ENCODE data around the gene NRF1. TPM values are rescaled to one million over a fixed set of nuclear protein-coding genes. Genes with fewer than 3 reads are reported as not detected.
"Not testable (repeated sequence)": the region's sequence is repeated elsewhere in the genome, so short reads cannot be mapped to it uniquely, and the experiment has no call there.

The NRF1 gene
- total RNA-seq, 1 donor from 2014 or later = 25.6 TPM

DNA sequence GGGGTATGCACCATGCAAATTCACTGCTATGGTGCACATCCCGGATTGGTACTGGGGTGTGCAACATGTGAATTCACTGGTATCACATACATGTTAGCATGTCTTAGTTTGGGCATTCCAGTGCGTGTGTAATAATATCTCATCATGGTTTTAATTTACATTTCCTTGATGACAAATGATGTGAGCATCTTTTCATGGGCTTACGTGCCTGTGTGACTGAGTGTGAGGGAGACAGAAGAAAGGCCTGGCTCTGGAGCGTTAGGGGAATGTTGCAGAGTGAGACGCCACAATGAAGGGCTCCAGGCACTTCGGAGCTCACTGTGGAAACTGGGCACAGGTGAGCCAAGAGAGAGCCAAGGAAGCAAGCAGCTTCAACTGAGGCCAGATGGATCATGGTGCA is 178.6 kb downstream of the NRF1 start:
- no peak overlapping the region for H3K27ac Mint-ChIP-seq
- H3K4me1 Mint-ChIP-seq (ENCODE audit: unreplicated experiment) = peaks cover 8% of the 10 kb centered on the region
- peaks cover 43% of the 10 kb centered on the region for H3K27me3 Mint-ChIP-seq
- no peaks in the 10 kb centered on the region for H3K36me3 Mint-ChIP-seq
- TF ChIP-seq, protein P1, sequence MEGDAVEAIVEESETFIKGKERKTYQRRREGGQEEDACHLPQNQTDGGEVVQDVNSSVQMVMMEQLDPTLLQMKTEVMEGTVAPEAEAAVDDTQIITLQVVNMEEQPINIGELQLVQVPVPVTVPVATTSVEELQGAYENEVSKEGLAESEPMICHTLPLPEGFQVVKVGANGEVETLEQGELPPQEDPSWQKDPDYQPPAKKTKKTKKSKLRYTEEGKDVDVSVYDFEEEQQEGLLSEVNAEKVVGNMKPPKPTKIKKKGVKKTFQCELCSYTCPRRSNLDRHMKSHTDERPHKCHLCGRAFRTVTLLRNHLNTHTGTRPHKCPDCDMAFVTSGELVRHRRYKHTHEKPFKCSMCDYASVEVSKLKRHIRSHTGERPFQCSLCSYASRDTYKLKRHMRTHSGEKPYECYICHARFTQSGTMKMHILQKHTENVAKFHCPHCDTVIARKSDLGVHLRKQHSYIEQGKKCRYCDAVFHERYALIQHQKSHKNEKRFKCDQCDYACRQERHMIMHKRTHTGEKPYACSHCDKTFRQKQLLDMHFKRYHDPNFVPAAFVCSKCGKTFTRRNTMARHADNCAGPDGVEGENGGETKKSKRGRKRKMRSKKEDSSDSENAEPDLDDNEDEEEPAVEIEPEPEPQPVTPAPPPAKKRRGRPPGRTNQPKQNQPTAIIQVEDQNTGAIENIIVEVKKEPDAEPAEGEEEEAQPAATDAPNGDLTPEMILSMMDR (conservative IDR thresholded peaks at IDR 0.05) = no peak
- H3K9me3 Mint-ChIP-seq = no peaks in the 10 kb centered on the region
- DNase-seq (ENCODE audit: extremely low spot score, unreplicated experiment) = no peak
- no peak overlapping the region for H3K4me3 Mint-ChIP-seq

DNA sequence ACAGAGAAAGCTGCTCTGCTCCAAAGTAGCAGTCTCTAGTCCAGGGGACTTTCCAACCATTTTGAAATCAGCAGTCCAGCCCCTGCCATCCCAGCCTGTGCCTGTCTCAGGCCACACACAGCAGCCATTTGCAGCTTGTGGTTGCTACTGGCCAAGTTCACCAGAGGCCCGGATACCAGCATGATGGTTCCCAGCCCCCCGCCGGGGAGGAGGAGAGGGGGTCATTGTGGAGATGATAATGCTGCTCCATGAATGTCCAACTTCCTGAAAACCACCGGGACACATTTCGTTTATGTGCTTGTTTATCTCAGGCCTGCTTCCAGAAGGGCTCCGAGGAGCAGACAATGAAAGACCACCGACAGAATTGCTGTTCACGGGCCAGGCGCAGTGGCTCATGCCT is 181.2 kb downstream of the NRF1 start:
- H3K27me3 Mint-ChIP-seq = peaks cover 17% of the 10 kb centered on the region
- H3K4me3 Mint-ChIP-seq = no peak overlapping the region
- TF ChIP-seq, protein P1 (conservative IDR thresholded peaks at IDR 0.05) = no peak

DNA sequence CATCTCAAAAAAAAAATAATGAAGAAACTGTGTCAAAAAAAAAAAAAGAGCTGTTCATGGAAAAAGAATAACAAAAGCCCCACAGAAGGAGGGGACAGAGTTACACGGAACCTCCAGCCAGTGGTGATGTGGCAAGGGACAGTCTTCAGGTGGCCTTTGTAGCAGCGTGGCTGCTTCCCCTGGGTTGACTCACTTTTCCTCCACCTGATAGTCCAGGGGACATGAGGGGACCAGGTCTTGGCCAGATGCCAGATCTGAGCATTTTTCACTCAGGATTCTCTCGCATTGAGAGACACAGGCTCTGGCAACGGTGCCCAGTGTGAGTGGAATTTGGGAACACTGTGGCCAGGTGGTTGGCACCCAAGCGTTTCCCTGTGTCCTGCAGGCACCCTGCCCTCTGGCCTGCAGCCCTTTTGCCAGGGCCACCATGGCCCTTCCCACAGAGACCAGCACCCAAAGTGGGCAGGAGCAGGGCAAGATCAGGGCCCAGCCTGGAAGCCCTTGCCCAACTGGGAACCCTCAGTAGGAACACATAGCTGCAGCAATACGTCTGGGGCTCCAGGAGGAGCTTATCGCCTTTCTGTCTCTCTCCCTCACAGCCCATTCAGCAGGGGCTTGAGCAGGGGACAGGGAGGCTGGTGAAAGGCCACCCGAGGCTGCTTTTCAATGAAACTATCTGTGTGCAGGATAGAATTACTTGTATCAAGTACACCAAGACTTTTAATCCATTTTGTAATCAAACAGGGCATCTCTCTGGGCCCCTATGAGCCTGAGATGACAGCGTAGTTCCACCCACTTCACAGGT is 182.2 kb downstream of the NRF1 start:
- no peak overlapping the region for H3K4me3 Mint-ChIP-seq
- no peak overlapping the region for H3K27ac Mint-ChIP-seq
- H3K9me3 Mint-ChIP-seq = no peaks in the 10 kb centered on the region
- H3K36me3 Mint-ChIP-seq = no peaks in the 10 kb centered on the region
- TF ChIP-seq, protein P1 (conservative IDR thresholded peaks at IDR 0.05) = no peak
- H3K27me3 Mint-ChIP-seq = peaks cover 15% of the 10 kb centered on the region
- peaks cover 8% of the 10 kb centered on the region for H3K4me1 Mint-ChIP-seq (ENCODE audit: unreplicated experiment)
- DNase-seq (ENCODE audit: extremely low spot score, unreplicated experiment) = no peak

More for the DNA sequence above, 181.2 kb downstream of the NRF1 start:
- no peak for DNase-seq (ENCODE audit: extremely low spot score, unreplicated experiment)
- Mint-ChIP-seq H3K36me3 (no peaks in the 10 kb centered on the region), H3K27ac (no peak overlapping the region), H3K4me1 (ENCODE audit: unreplicated experiment) (peaks cover 8% of the 10 kb centered on the region), H3K9me3 (no peaks in the 10 kb centered on the region)

DNA sequence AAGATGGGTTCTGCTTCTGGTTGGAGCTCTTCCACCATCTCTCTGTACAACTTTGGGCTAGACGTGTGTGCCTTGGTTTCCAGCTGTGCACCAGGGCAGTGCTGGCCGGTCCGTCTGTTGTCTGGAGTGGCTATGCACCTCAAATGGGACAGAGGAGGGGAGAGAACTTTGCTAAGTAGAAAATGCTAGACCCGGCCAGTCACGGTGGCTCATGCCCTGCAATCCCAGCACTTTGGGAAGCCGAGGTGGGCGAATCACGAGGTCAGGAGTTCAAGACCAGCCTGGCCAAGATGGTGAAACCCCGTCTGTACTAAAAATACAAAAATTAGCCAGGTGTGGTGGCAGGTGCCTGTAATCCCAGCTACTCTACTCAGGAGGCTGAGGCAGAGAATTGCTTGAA is 182.9 kb downstream of the NRF1 start:
- not testable (repeated sequence) for H3K4me1 Mint-ChIP-seq (ENCODE audit: unreplicated experiment); H3K27me3 Mint-ChIP-seq; DNase-seq (ENCODE audit: extremely low spot score, unreplicated experiment); H3K36me3 Mint-ChIP-seq; H3K9me3 Mint-ChIP-seq; H3K4me3 Mint-ChIP-seq; H3K27ac Mint-ChIP-seq

DNA sequence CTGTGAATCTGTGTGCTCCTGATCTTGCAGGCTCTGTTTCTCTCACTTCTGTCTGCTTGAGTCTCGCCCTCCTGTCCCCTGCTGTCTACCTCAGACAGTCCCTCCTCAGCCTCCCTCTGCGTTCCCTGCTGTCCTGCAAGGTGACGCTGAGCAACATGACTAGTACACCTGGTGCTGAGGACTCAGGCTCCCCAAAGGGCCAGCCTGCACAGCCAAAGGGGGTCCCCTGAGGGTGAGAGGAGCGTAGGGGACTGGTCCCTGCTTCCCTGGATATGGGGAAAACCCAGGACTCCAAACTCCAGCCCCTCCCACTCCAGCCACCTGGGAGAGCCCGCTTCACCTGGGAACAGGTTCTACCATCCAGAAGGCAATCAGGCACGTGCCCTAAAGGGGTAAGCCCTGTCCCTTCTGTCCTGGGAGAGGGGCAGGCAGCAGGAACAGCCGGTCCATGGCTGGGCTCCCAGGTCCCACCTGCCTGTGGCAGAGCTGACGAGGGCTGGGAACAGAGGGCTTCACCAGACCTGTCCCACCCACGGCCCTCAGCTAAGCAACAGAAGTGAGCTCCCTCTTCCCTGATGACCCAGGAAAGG is 184.8 kb downstream of the NRF1 start:
- no peak overlapping the region for H3K27ac Mint-ChIP-seq
- H3K4me3 Mint-ChIP-seq = no peak overlapping the region
- DNase-seq (ENCODE audit: extremely low spot score, unreplicated experiment) = no peak
- H3K4me1 Mint-ChIP-seq (ENCODE audit: unreplicated experiment) = peaks cover 4% of the 10 kb centered on the region
- no peaks in the 10 kb centered on the region for H3K27me3 Mint-ChIP-seq
- TF ChIP-seq, protein P1 (conservative IDR thresholded peaks at IDR 0.05) = no peak
- H3K36me3 Mint-ChIP-seq = no peaks in the 10 kb centered on the region
- H3K9me3 Mint-ChIP-seq = no peaks in the 10 kb centered on the region

DNA sequence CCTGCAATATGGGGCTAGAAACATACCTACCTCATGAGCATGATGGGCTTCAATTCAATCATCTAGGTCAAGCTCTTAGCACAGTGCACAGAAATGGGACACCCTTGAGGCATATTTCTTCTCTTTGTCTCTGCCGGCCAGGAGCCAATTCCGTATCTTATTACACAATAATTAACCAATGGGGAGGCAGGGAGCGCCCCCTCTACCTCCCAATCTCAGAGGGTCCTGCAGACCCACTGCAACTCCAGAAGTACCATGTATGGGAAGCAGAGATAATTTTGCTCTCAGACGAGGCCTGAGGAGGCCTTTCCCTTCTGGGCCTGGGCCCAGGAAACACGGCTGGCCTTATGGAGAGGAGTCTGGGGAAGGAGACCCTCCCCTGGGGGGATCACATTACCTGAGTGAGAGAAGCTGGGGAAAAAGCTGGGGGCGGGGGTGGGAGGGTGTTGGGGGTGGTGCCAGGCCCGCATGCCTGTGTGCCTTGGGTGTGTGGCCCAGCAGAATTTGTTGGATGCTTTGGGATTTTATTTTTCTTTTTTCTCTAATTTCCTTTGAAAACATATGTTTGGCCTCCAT is 185.8 kb downstream of the NRF1 start:
- Mint-ChIP-seq H3K4me1 (ENCODE audit: unreplicated experiment) (peaks cover 4% of the 10 kb centered on the region), H3K36me3 (no peaks in the 10 kb centered on the region), H3K27me3 (no peaks in the 10 kb centered on the region), H3K27ac (no peak overlapping the region), H3K4me3 (no peak overlapping the region), H3K9me3 (no peaks in the 10 kb centered on the region)
- TF ChIP-seq, protein P1 (conservative IDR thresholded peaks at IDR 0.05) = no peak
- DNase-seq (ENCODE audit: extremely low spot score, unreplicated experiment) = no peak
